ENCODE results near the gene HMGN1.
A peak's percentile ranks its signal among the peaks of the same experiment; 100 is the strongest.

The HMGN1 gene

GRCh38 chr21:39330001-39330400, 18.9 kb downstream of the HMGN1 start:
- DNase-seq (ENCODE audit: low spot score): no peak

DNA sequence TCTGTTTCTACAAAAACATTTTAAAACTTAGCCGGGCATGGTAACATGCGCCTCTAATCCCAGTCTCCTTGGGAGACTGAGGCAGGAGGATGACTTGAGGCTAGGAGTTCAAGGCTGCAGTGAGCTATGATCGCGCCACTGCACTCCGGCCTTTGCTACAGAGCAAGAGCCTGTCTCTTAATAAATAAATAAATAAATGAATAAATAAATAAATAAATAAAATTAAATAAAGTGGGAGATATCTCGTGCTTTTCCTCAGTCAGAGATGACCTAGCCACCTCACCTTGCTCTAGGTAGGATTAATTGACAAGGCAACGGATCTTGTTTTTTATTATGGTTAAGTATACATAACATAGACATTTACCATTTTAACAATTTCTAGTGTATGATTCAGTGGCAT, 21.2 kb downstream of the HMGN1 start:
- no peak for DNase-seq (ENCODE audit: low spot score)

DNA sequence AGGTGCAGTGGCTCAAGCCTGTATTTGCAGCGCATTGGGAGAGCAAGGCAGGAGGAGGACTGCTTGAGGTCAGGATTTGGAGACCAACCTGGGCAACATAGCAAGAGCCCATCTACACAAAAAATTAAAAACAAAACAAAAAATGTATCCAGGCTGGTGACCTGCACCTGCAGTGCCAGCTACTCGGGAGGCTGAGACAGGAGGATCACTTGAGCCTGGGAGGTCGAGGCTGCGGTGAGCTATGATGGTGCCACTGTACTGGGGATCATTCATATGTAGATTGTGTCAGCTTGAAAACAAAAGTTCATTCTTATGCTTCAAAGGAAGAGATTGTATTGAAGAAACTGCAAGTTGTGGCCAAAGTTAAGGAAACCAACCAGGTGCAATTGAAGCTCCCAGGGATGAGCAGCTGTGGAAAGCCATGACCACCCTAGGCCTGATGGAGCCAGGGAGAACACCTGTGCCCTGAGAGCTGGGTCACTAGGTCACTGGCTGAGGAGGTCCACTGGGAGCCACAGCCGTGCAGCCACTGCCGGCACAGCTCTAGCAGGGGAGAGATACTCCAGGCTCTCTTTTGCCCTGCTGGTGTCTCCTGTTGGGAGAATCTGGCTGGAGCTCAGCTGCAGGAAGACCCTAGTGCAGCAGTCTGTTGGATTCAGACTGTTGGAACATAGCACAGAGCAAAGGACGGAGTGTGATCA, 22.1 kb downstream of the HMGN1 start:
- no peak for DNase-seq (ENCODE audit: low spot score)

GRCh38 chr21:39325458-39325857, 23.4 kb downstream of the HMGN1 start:
- DNase-seq (ENCODE audit: low spot score): no peak

DNA sequence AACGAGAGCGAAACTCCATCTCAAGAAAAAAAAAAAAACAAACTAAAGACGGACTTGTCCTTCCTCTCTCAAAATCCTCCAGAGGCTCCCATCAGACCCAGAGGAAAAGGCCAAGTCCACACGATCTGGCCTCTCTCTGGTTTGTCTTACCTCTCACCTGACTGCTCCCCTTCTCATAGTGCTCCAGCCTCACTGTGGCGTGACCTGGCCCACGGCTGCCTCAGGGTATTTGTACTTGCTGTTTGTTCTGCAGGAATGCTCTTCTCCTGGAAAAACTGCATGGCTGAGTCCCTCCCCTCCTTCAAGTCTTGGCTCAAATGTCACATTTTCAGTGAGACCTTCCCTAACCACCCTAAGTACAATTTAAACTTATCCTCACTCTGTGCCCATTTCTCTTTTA, 27.5 kb downstream of the HMGN1 start:
- DNase-seq (ENCODE audit: low spot score): no peak

DNA sequence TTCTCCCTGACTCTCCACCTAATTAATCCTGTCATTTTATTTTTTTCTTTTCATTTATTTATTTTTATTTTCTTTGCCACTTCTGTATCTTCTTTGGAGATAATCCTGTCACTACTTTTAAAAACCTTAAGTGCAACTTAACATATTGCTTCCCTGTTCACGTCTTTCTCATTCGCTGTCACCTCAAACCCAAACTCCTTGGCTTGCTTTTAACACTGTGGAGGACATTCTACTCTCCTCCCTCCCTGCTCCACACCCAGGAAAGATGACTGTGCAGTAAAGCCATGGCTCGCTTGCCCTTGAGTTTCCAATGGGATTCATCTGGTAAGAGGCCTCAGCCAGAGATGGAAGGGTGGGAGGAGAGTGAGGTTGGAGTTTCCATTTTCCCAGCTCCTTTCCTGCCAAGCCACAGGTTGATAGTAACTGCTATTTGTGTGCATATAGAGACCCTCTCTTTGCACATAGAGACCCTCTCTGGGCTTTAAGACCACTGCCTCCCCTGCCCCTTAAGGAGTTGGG, 29.0 kb downstream of the HMGN1 start:
- DNase-seq (ENCODE audit: low spot score): no peak

GRCh38 chr21:39319251-39319756, 29.6 kb downstream of the HMGN1 start:
- DNase-seq (ENCODE audit: low spot score): no peak

DNA sequence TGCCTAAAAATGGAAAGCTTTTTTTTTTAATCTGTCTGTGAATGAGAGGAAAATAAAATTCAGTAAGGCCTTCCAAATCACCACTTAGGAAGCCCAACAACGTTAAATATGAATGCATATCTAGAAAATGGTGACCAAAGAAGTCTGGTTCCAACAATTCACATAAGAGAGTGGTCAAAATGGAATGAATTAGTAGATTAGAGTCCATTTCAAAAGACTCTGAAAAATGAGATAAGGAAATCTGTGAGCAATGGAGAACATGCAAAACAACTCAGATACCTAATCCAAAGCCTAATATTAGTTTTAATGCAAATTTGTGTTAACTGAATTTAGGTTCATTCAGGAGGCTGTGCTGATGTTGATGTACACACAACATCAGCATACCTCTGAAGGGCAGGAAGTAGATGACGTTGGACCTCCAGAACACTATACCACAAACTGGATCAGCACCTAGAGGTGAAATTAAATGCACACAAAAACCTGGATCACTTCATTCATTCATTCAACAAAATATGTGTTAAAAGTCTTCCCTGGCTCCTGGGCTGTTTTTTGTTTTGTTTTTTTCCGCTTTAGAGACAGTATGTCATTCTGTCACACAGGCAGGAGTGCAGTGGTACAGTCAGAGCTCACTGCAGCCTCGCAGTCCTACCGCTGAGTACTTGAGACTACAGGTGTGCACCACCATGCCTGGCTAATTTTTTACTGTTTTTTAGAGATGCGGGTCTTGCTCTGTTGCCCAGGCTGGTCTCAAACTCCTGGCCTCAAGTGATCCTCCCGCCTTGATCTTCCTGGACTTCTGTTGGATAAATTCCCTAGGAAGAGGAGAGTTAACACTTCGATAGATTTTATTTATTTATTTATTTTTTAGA, 30.6 kb downstream of the HMGN1 start:
- no peak for DNase-seq (ENCODE audit: low spot score)

GRCh38 chr21:39317134-39318090, 31.5 kb downstream of the HMGN1 start:
- no peak for DNase-seq (ENCODE audit: low spot score)

DNA sequence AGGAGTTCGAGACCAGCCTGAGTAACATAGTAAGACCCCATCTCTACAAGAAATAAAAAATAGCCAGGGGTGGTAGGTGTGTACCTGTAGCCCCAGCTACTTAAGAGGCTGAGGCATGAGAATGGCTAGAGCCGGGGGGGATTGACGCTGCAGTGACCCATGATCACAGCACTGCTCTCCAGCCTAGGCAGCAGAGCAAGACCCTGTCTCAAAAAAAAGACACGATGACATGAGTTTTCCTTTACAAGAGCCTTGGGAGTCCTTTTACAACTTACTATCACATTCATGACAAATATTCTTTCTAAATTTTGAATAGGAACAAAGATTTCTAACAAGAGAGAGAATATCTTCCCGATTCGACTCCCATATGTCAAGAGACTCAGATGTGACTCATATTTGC, 32.2 kb downstream of the HMGN1 start:
- DNase-seq (ENCODE audit: low spot score): no peak

GRCh38 chr21:39315603-39316445, 33.1 kb downstream of the HMGN1 start:
- DNase-seq (ENCODE audit: low spot score): no peak

DNA sequence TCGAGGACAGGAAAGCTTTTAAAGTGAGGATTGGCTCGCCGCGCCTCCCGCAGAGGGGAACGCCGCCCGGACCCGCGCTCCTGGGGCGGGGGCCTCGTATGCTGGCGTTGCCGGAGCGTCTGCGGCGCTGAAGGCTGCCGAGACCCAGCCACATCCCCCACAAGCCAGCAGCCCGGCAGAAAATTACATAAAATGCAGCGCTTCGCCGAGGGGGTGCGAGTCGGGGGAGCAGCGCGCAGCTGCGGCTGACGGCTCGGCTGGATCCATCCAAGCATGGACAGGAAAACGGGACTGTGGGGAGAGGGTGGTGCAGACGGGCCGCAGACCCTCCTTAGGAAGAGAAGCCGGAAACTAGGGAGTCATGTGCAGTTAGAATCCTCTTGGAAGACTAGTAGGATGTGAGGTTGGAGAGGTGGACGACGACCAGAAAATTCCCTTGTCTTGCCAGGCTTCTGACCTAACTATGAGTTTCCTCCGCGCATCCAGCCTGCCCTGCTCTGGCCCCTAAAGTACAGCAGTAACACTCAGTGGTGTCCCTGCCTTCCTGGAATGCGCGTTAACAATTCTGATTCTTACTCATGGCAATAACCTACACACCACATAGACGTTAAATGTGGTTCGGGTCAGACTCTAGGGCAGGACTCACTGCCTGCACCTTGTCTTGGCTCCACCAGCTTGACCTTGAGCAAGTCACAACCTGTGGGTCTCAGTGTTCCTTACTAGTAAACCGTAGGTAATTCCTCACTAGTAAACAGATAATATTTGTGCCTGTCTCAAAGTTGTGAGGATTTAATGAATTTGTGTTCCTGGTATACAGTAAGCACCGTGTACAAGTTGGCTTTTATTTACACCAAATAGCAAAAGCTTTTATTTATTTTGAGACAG, 34.5 kb downstream of the HMGN1 start:
- DNase-seq (ENCODE audit: low spot score): peak; percentile 39

GRCh38 chr21:39313571-39314142, 35.2 kb downstream of the HMGN1 start, which contains the start of gene BRWD1:
TSS of gene BRWD1 (minus strand) at chr21:39313632. CDS start at chr21:39313491, 141 bp downstream.
- peak; percentile 85 for DNase-seq (ENCODE audit: low spot score)

GRCh38 chr21:39313042-39313570, 35.8 kb downstream of the HMGN1 start:
- DNase-seq (ENCODE audit: low spot score): no peak

- peak; percentile 90 for DNase-seq (ENCODE audit: low spot score)
Observed at GRCh38 chr21:39312112-39313041, 36.5 kb downstream of the HMGN1 start.

DNA sequence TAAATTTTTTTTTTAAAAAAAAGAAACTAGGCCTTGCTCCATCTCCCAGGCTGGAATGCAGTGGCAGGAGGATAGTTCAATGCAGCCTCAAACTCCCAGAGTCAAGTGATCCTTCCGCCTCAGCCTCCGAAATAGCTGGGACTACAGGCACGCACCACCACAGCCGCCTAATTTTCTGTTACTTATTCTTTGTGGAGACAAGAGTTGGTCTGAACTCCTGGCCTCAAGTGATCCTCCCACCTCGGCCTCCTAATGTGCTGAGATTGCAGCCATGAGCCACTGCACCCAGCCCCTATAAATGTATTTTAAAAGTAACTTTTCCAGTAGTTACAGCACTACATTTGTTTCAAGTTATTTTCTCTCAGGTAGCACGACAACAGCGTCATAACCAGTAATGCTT, 37.7 kb downstream of the HMGN1 start:
- no peak for DNase-seq (ENCODE audit: low spot score)

GRCh38 chr21:39307466-39307865, 41.4 kb downstream of the HMGN1 start:
- DNase-seq (ENCODE audit: low spot score): no peak

DNA sequence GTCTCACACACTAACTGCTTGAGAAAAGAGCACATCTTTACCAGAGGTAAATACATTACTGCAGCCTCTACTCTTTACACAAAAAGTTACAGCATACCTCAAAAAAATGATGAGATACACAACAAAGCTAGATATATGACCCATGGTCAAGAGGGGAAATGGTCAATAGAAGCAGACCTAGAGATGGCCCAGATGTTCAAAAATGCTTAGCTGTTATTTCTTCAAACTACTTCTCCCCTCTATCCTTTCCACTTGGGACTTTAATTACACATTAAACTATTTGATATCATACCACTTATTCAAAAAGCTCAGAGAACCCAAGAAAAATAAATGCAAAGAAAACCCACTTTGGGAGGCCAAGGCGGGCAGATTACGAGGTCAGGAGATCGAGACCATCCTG, 48.3 kb downstream of the HMGN1 start:
- DNase-seq (ENCODE audit: low spot score): no peak

Data from LoVo (cell line).